ENCODE data around the gene GABRG3. TPM values are rescaled to one million over a fixed set of nuclear protein-coding genes. Genes with fewer than 3 reads are reported as not detected.

GABRG3 gene
- polyA plus RNA-seq, 12 donors, result 0.14 to 1.3 (median 0.29) TPM; not detected in 2

DNA sequence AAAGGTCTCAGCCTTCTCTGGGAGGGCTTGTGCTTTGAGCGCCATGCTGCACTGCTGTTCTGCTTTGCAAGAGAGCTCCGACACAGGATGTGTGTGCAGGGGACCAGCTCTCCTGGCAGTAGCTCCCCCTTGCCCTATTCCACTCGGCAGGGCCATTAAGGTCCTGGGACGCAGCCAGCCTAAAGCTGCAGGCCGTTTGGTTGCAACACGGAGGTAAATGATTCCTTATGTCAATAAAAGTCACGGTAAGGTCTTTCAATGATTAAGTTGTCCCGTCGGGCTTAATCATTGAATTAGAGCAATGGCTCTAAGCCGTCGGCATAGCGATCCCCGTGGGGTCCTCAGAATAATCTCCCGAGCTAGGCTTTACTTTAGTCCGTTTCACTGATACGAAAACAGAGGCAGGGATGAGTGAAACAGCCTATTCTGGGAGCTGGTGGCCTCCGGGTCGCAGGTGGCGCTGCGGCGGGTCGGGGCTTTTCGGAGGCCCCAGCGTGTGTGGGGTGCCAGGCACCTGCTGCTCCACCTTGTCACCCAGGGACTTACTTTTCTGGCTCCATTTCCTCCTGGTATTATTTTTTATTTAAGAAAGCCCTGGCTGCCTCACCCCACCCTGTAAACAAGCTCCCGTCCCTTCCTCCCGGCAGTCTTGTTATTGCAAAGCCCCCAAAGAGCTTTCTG is 603.0 kb downstream of the GABRG3 start:
- DNase-seq, result no peak

DNA sequence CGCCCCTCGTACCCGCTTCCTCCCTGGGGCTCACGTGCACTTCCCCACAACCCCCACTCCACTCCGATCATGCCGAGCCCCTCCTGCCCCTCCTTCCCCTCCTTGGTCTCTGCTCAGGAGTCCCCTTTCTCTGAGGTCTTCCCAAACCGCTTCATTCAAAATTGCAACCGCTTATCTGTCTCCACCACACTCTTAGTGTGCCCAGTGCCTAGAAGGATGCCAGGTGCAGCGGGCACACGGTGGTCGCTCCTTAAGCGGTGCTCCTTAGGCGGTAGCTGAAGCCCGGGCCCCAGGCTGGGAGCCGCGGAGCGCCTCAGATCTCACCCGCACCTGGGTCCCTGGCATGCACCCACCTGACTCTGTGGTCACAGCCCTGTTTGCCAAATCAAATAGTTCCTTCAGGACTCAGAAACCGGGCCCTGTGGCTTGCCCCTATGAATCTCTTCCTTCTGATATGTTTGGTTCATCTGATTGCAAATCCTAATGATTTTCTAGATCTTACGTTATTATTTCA is 603.6 kb downstream of the GABRG3 start:
- DNase-seq, result no peak

DNA sequence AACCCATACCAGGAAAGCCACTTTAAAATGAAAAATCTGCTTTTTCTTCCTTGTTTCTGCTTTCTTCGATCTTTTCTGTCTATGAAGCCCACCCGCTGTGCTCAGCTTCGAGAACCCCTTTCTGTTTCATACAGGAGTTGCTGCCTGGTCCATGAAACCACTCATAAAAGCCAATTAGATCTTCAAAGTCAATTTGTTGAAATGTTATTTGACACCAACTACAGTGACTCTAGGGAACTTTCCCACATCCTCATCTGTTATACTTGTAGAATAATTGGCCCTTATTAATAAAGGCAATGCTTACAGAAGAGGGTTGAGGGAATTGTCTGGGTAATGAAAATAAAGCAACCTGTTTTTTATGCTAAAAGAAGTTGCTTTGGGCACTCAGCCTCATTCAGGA is 604.5 kb downstream of the GABRG3 start:
- no peak for DNase-seq

DNA sequence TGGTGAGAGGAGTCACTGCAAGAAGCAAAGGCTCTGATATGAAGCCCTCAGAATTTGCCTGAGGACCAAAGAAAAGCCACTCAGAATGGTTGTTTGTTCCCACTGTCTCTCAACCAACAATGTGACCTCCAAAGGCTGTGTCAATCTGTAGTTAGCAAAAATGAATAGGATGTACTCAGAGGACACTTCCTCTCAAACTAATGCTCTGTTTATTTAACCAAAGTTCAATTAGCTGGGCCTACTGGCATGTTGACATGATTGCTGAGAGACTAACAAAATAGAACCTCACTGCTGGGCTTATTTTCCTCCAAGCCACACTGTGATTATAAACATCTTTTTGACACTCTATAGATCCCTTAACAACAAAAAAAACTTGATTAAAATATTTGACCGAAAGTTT is 605.6 kb downstream of the GABRG3 start:
- no peak for DNase-seq

DNA sequence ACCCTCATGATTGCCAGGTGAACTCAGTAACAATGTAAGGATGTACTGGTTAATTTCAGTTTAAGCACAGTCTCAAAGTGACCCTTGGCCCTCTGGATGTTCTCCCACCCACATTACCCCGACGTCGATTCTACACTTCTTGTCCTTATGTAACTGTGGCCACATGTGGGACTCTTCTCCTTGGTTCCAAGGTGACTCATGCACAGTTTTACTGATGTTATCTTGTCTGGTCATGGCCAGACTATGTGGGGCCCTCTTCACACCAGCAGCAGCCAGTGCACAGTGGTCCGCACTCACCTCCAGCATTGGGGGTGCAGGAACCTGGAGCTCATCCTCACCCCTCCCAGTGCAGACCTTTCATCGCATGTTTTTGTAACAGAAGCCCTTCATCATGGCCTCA is 608.8 kb downstream of the GABRG3 start:
- DNase-seq, result no peak

DNA sequence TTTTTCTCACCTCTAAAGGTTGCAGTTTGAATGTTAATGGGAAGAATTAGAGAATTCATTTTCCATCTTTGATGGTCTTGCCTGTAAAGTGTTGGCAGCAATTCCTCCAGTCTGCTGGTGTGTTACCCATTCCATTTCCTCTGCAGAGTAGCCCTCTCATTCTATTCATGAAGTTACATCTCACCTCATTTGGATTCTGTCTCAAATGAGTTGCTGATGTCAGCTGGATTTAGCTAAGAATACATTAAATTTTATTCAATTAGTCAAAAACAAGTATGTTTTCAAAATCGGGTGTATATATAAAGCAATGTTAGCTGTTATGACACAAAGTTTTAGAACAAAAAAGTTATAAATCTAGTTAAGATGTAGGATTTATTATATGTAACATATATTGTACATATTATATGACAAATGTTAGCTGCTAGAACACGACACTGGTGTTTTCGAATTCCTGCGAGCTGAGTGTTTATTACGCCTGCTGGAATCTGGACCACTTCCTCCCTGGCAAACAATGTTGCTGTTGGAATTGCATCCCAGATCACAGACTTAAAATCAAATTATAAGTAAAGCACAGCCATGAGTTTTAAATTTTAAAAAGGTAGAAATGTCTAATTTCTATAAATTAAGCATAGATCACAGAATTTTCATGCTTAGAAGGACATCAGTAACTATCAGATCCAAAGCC is 611.9 kb downstream of the GABRG3 start:
- peak; percentile 30 for DNase-seq

DNA sequence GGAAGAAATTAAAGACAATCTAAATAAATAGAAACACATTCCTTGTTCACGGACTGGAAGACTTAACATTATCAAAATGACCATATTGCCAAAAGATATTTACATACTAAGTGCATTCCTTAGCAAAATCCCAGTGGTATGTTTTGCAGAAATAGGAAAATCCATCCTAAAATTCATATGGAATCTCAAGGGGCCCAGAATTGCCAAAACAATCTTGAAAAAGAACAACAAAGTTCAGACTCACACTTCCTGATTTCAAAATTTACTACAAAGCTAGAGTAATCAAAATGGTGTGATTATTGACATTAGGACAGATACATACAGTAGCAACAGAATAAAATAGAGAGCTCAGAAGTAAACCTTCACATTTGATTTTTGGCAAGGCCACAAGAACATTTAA is 612.7 kb downstream of the GABRG3 start:
- peak; percentile 16 for DNase-seq

DNA sequence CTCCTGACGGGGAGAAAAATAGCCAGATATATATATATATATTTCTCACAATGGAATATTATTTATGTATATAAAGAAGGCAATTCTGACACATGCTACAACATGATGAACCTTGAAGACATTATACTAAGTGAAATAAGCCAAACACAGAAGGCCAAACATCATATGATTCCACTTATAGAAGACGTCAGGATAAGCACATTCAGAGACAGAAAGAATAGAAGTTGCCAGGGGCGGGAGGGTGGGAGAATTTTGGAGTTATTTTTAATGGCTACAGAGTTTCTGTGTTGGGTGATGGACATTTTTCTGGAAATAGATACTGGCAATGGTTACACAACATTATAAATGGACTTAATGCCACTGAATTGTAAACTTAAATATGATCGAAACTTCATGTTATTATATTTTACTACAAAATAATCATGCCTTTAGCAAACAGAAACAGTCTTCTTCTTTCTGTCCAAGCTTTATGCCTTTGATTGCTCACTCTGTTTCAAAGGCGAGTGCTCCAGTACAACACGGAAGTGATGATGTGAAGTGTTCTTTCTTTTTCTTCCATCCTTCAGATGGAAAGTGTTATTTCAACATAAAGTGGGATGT is 614.2 kb downstream of the GABRG3 start:
- DNase-seq, result peak; percentile 6

DNA sequence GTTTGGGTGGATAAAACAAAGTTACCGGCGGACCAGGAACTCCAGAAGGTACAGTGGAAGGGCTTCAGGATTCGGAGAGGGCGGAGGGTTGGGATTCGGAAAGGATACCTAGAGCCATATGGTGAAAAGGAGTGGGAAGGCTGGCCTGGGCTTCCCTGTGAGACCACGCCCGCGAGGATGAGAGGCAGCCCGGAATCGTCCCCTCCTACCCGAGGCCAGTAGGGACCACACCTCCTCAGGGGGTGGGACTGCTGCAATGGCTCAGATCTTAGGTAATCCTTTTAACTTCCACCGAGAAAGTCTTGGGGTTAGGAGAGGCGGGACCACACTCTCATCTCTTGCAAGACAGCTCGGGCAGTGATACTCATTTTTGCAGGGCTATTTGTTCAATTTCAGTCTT is 616.8 kb downstream of the GABRG3 start:
- DNase-seq, result no peak

DNA sequence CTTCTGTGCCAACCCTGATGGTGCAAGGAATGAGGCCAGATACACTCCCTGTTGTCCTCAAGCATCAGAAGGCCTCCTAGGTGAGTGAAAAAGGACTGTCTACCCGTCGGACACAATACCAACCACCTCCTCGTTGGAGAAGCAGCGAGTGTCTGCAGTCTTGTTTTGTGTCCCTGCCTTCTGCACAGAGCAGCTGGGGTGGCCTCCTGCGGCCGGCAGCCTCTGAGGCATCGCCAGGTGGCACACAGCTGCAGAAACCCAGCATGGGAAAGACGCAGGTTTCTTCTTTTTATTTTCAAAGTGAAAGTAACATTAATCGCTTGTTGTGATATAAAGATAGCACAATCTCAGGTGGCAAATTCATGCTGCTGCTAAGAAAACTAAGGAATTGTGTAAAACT is 618.3 kb downstream of the GABRG3 start:
- DNase-seq, result no peak

DNA sequence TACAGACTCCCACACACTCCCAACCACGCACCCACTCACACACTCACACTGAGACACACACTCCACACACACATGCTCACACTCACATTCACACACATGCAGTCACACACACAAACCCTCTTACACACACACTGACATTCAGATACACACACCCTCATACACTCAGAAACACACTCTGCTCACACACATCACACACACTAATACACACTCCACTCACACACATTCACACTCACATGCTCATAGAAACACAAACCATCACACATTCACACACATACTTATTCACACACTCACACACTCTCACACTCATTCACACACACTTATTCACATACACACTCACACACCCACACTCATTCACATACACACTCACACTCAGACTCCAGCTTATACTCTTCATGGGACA is 618.8 kb downstream of the GABRG3 start:
- DNase-seq, result no peak

Other genes with a start within 250 kb of the GABRG3 start
- gene GABRB3, start 198.1 kb upstream of the GABRG3 start, polyA plus RNA-seq (ENCODE audit: insufficient read length in 12 of 12), result 1 to 10 TPM in 10 of 12 donors, not detected in 2; 1.1 to 3.1 (median 2.1) TPM
- under 1 TPM in 10 of 12 donors, not detected in 2; 0.08 to 0.71 (median 0.33) TPM for gene GABRA5, start 104.1 kb upstream of the GABRG3 start, polyA plus RNA-seq (ENCODE audit: insufficient read length in 12 of 12)